Thoracic aorta endothelial cell (primary cell): ENCODE measurements around the gene EMB. TPM values are rescaled to one million over a fixed set of nuclear protein-coding genes. Genes with fewer than 3 reads are reported as not detected.

Source experiments
- total RNA-seq: library from RNA; depleted of rRNA; stranded (reverse); fragments of >200 nt; gene quantifications from 2 replicates; pipeline ENCODE4 v1.2.3, GENCODE V29; 2012

EMB gene, protein sequence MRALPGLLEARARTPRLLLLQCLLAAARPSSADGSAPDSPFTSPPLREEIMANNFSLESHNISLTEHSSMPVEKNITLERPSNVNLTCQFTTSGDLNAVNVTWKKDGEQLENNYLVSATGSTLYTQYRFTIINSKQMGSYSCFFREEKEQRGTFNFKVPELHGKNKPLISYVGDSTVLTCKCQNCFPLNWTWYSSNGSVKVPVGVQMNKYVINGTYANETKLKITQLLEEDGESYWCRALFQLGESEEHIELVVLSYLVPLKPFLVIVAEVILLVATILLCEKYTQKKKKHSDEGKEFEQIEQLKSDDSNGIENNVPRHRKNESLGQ
- total RNA-seq, result 0.07 and 0.13 TPM in 2 replicates

DNA sequence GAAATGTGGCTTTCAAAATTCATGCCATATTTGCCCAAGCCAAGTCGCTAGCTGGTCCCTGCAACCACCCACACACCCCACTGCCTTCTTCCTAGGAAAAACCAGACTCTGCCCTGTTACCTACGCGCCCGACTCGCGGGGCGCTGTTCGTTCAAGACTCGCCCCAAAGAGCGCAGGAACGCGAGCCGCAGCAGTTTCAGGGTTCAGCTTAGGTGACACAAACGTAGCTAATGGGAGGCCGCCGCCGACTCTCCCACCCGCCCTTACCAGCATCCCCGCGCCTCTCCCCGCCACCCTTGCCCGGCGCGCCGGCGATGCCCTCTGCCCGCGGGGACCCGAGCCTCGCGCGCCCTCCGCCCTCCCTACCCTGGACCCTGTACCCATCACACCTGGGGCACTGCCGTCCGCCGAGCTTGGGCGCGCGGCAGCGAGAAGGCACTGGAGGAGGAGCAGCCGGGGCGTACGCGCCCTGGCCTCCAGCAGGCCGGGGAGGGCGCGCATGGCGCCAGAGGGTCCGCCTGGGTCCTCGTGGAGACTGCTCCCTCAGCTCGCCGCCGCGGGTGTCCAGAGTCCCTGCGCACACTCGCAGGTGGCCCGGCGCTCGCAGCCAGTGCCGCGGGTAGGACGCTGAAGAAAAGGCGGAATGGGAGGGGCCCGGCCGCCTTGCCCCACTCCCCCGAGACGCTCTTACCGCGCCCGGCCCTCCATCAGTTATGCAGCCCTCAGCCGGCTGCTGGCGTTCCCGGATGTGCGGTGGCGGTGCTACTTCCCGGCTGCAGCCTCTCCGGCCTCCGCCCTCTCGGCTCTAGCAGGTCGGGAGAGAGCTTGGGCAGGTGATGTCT, at the start of gene EMB:
Gene EMB (minus strand): TSS at position 638 of the 842 bp plus-strand sequence. CDS start 137 bp downstream, at position 501.

Other genes with a start within 250 kb of the EMB start
- gene PARP8, start 225.3 kb upstream of the EMB start, total RNA-seq, result 0.13 and 0.50 TPM in 2 replicates